Calu3 (cell line): ENCODE measurements around the gene IDH2. TPM values are rescaled to one million over a fixed set of nuclear protein-coding genes. Genes with fewer than 3 reads are reported as not detected.
A peak's percentile ranks its signal among the peaks of the same experiment; 100 is the strongest.

ENCODE experiments used
- BruUV-seq: library from RNA; stranded (reverse); fragments of 400-500 nt; replicated peaks from 2 replicates; lab custom pipeline; 2021; lab: Mats Ljungman, UMichigan
- CTCF ChIA-PET: fragments of 300-600 bp; sonication (Branson Sonifier 250); formaldehyde crosslinking; loops from one replicate; lab custom pipeline; 2022; ENCODE audit warnings: antibody characterized with exemption; lab: Charles Lee
- DNase-seq: peaks from one replicate; pipeline ENCODE4 v3.0.0; 2022
- H3K27ac Mint-ChIP-seq: one replicate; pipeline ENCODE4 v1.8.0; 2022; ENCODE audit warnings: mixed read lengths; ENCODE audit not compliant: unreplicated experiment
- H3K27me3 Mint-ChIP-seq: one replicate; pipeline ENCODE4 v1.8.0; 2022; ENCODE audit warnings: mixed read lengths; ENCODE audit not compliant: unreplicated experiment
- H3K36me3 Mint-ChIP-seq: one replicate; pipeline ENCODE4 v1.8.0; 2022; ENCODE audit warnings: mild to moderate bottlenecking, moderate library complexity, mixed read lengths; ENCODE audit not compliant: insufficient read depth, unreplicated experiment
- H3K4me1 Mint-ChIP-seq: one replicate; pipeline ENCODE4 v1.8.0; 2022; ENCODE audit warnings: mild to moderate bottlenecking, low read depth, mixed read lengths; ENCODE audit not compliant: unreplicated experiment
- H3K4me3 Mint-ChIP-seq: one replicate; pipeline ENCODE4 v1.8.0; 2022; ENCODE audit warnings: mild to moderate bottlenecking, low read depth, moderate library complexity, mixed read lengths; ENCODE audit not compliant: unreplicated experiment
- H3K9me3 Mint-ChIP-seq: one replicate; pipeline ENCODE4 v1.8.0; 2022; ENCODE audit warnings: low read depth, mixed read lengths; ENCODE audit not compliant: unreplicated experiment
- CTCF ChIP-seq: fragments of 200-600 bp; IDR thresholded peaks from one replicate; pipeline ENCODE4 v1.8.0; 2022; ENCODE audit warnings: antibody characterized with exemption; ENCODE audit not compliant: unreplicated experiment
- intact Hi-C: fragments of 100-400 bp; cut with micrococcal nuclease; formaldehyde crosslinking; loops from one replicate; pipeline ENCODE4 v1.10.0; 2022; ENCODE audit not compliant: unreplicated experiment
- total RNA-seq: library from RNA; stranded (reverse); gene quantifications from 2 replicates; pipeline ENCODE4 v1.2.3, GENCODE V29; 2022

IDH2 gene
- total RNA-seq, 1 experiment from 2014 or later, result 108 TPM

- peak; percentile 31 for DNase-seq
- Mint-ChIP-seq H3K36me3 (peaks cover 16% of the 10 kb centered on the region), H3K9me3 (no peaks in the 10 kb centered on the region), H3K4me3 (no peak overlapping the region), H3K4me1 (peaks cover 43% of the 10 kb centered on the region), H3K27me3 (no peaks in the 10 kb centered on the region), H3K27ac (no peak overlapping the region)
- BruUV-seq, result no TSS peak
- CTCF ChIA-PET, result interaction anchor here (1.2 kb wide), 1 partner anchor 9 kb away, joined by 3 read pairs; no protein-coding TSS in a partner anchor
- intact Hi-C loops, result no loop called here
- no peak for TF ChIP-seq CTCF
Observed at GRCh38 chr15:90104551-90104950, 2.3 kb upstream of the IDH2 start.

GRCh38 chr15:90103701-90104329, 1.5 kb upstream of the IDH2 start:
- Mint-ChIP-seq H3K4me1 (peaks cover 51% of the 10 kb centered on the region), H3K27ac (no peak overlapping the region), H3K27me3 (no peaks in the 10 kb centered on the region), H3K36me3 (peaks cover 16% of the 10 kb centered on the region), H3K9me3 (no peaks in the 10 kb centered on the region), H3K4me3 (peak overlapping the region; percentile 73)
- CTCF ChIA-PET, result interaction anchor here (1.2 kb wide), 1 partner anchor 9 kb away, joined by 3 read pairs; no protein-coding TSS in a partner anchor
- TF ChIP-seq CTCF, result no peak
- DNase-seq, result no peak
- intact Hi-C loops, result no loop called here
- no TSS peak for BruUV-seq

GRCh38 chr15:90101130-90101968, 919 bp downstream of the IDH2 start:
- CTCF ChIA-PET, result interaction anchor here (0.8 kb wide), 1 partner anchor 15 kb away, joined by 3 read pairs; no protein-coding TSS in a partner anchor
- peak overlapping the region; percentile 73 for H3K4me3 Mint-ChIP-seq
- H3K36me3 Mint-ChIP-seq, result peaks cover 16% of the 10 kb centered on the region
- peaks cover 56% of the 10 kb centered on the region for H3K4me1 Mint-ChIP-seq
- no peaks in the 10 kb centered on the region for H3K27me3 Mint-ChIP-seq
- TF ChIP-seq CTCF, result no peak
- BruUV-seq, result TSS peak; percentile 61
- intact Hi-C loops, result no loop called here
- H3K9me3 Mint-ChIP-seq, result no peaks in the 10 kb centered on the region
- DNase-seq, result peak; percentile 36
- peak overlapping the region; percentile 48 for H3K27ac Mint-ChIP-seq

GRCh38 chr15:90099868-90100831, 2.1 kb downstream of the IDH2 start:
- no peak for DNase-seq
- CTCF ChIA-PET, result no interaction called here
- Mint-ChIP-seq H3K36me3 (peaks cover 16% of the 10 kb centered on the region), H3K27me3 (no peaks in the 10 kb centered on the region), H3K27ac (no peak overlapping the region), H3K4me3 (peak overlapping the region; percentile 73), H3K4me1 (peaks cover 65% of the 10 kb centered on the region), H3K9me3 (no peaks in the 10 kb centered on the region)
- TF ChIP-seq CTCF, result no peak
- BruUV-seq, result no TSS peak
- intact Hi-C loops, result no loop called here
